Mesendoderm (in vitro differentiated cells): ENCODE data around the gene TNIK.

Experiments
- DNase-seq: peaks from one replicate; pipeline ENCODE4 v3.0.0; 2013
- H2AK5ac ChIP-seq: 2 replicates; pipeline ENCODE4 v1.6.1; 2013; ENCODE audit warnings: low read length, inconsistent platforms
- H2BK120ac ChIP-seq: 2 replicates; pipeline ENCODE4 v1.6.1; 2013; ENCODE audit warnings: low read depth, mild to moderate bottlenecking, low read length, moderate library complexity, mixed read lengths
- H2BK15ac ChIP-seq: replicated peaks from 2 replicates; pipeline ENCODE4 v1.6.1; 2013; ENCODE audit warnings: low read depth, mild to moderate bottlenecking, moderate library complexity
- H2BK5ac ChIP-seq: 2 replicates; pipeline ENCODE4 v1.6.1; 2013; ENCODE audit warnings: low read length, inconsistent platforms
- H3K18ac ChIP-seq: 2 replicates; pipeline ENCODE4 v1.6.1; 2013; ENCODE audit warnings: mild to moderate bottlenecking, low read length, mixed read lengths
- H3K23ac ChIP-seq: one replicate; pipeline ENCODE4 v1.6.1; 2013; ENCODE audit warnings: low read length
- H3K27ac ChIP-seq: 2 replicates; pipeline ENCODE4 v1.5.1; 2013; ENCODE audit warnings: low read depth, mild to moderate bottlenecking, inconsistent platforms, low read length, moderate library complexity
- H3K27me3 ChIP-seq: 2 replicates; pipeline ENCODE4 v1.6.1; 2013; ENCODE audit warnings: low read length, control low read depth, mild to moderate bottlenecking, inconsistent platforms; ENCODE audit not compliant: insufficient read depth, poor library complexity
- H3K36me3 ChIP-seq: 2 replicates; pipeline ENCODE4 v1.6.1; 2013; ENCODE audit warnings: low read length, inconsistent platforms; ENCODE audit not compliant: control insufficient read depth, insufficient read depth
- H3K4ac ChIP-seq: one replicate; pipeline ENCODE4 v1.6.1; 2013; ENCODE audit warnings: low read depth, mild to moderate bottlenecking, low read length, moderate library complexity
- H3K4me1 ChIP-seq: 2 replicates; pipeline ENCODE4 v1.6.1; 2013; ENCODE audit warnings: low read depth, low read length, inconsistent platforms; ENCODE audit not compliant: control insufficient read depth
- H3K4me2 ChIP-seq: 2 replicates; pipeline ENCODE4 v1.6.1; 2013; ENCODE audit warnings: low read length
- H3K4me3 ChIP-seq: 2 replicates; pipeline ENCODE4 v1.5.1; 2013; ENCODE audit warnings: mild to moderate bottlenecking, low read length
- H3K56ac ChIP-seq: one replicate; pipeline ENCODE4 v1.6.1; 2013; ENCODE audit warnings: low read length
- H3K79me1 ChIP-seq: 2 replicates; pipeline ENCODE4 v1.6.1; 2013; ENCODE audit warnings: low read length, inconsistent platforms
- H3K79me2 ChIP-seq: 2 replicates; pipeline ENCODE4 v1.6.1; 2013; ENCODE audit warnings: mild to moderate bottlenecking, low read length; ENCODE audit not compliant: control insufficient read depth, insufficient read depth
- H3K9ac ChIP-seq: 2 replicates; pipeline ENCODE4 v1.6.1; 2013; ENCODE audit warnings: low read length, inconsistent platforms
- H4K5ac ChIP-seq: one replicate; pipeline ENCODE4 v1.6.1; 2013; ENCODE audit warnings: low read length
- H4K8ac ChIP-seq: one replicate; pipeline ENCODE4 v1.6.1; 2013; ENCODE audit warnings: low read depth, mild to moderate bottlenecking, control low read depth, low read length, moderate library complexity
- WGBS: extraction: QIAGEN DNeasy Blood & Tissue Kit; methylation state at CpG from one replicate; pipeline ENCODE4 v1.1.7; 2013; ENCODE audit warnings: low lambda C conversion rate, missing lambda C conversion rate; ENCODE audit not compliant: insufficient coverage; ENCODE audit errors: extremely low coverage; 5-methylcytosine and 5-hydroxymethylcytosine counted together

The TNIK gene

GRCh38 chr3:171262431-171262830 lies 197.8 kb downstream of the TNIK start:
- no peak overlapping the region for H2BK15ac ChIP-seq
- no CpG with 5 or more reads among the region's 1 CpG for WGBS
- H2AK5ac ChIP-seq, result no peak overlapping the region
- no peak overlapping the region for H3K18ac ChIP-seq
- H3K4me1 ChIP-seq, result peaks cover 4% of the 10 kb centered on the region
- H3K23ac ChIP-seq, result no peak overlapping the region
- H3K9ac ChIP-seq, result no peak overlapping the region
- no peak overlapping the region for H3K27ac ChIP-seq
- H4K5ac ChIP-seq, result no peak overlapping the region
- no peaks in the 10 kb centered on the region for H3K79me1 ChIP-seq
- no peak overlapping the region for H3K56ac ChIP-seq
- no peak overlapping the region for H3K4me2 ChIP-seq
- H2BK5ac ChIP-seq, result no peak overlapping the region
- no peak overlapping the region for H3K4me3 ChIP-seq
- no peak overlapping the region for H3K4ac ChIP-seq
- H3K79me2 ChIP-seq, result no peaks in the 10 kb centered on the region
- DNase-seq, result no peak
- H2BK120ac ChIP-seq, result no peak overlapping the region
- H3K36me3 ChIP-seq, result no peaks in the 10 kb centered on the region
- H4K8ac ChIP-seq, result no peak overlapping the region
- no peaks in the 10 kb centered on the region for H3K27me3 ChIP-seq

GRCh38 chr3:171261487-171261886 lies 198.7 kb downstream of the TNIK start:
- Histone ChIP-seq H3K56ac (no peak overlapping the region), H3K4me2 (no peak overlapping the region), H3K27me3 (no peaks in the 10 kb centered on the region), H2BK15ac (no peak overlapping the region), H2BK120ac (no peak overlapping the region), H4K8ac (no peak overlapping the region), H2AK5ac (no peak overlapping the region), H3K4me3 (no peak overlapping the region), H3K23ac (no peak overlapping the region), H3K9ac (no peak overlapping the region), H3K79me1 (no peaks in the 10 kb centered on the region), H3K27ac (no peak overlapping the region), H3K79me2 (no peaks in the 10 kb centered on the region), H3K36me3 (no peaks in the 10 kb centered on the region), H3K4me1 (peaks cover 4% of the 10 kb centered on the region), H3K18ac (no peak overlapping the region), H2BK5ac (no peak overlapping the region), H3K4ac (no peak overlapping the region), H4K5ac (no peak overlapping the region)
- DNase-seq, result no peak
- no CpG with 5 or more reads among the region's 3 CpGs for WGBS

GRCh38 chr3:171260899-171261298 lies 199.3 kb downstream of the TNIK start:
- H3K27ac ChIP-seq, result no peak overlapping the region
- no peak overlapping the region for H3K4me3 ChIP-seq
- no peak overlapping the region for H3K4ac ChIP-seq
- no CpG with 5 or more reads among the region's 3 CpGs for WGBS
- H3K56ac ChIP-seq, result no peak overlapping the region
- no peak overlapping the region for H4K8ac ChIP-seq
- no peak overlapping the region for H4K5ac ChIP-seq
- no peaks in the 10 kb centered on the region for H3K27me3 ChIP-seq
- peaks cover 2% of the 10 kb centered on the region for H3K4me1 ChIP-seq
- H3K36me3 ChIP-seq, result no peaks in the 10 kb centered on the region
- H3K9ac ChIP-seq, result no peak overlapping the region
- H3K18ac ChIP-seq, result no peak overlapping the region
- no peaks in the 10 kb centered on the region for H3K79me1 ChIP-seq
- no peak overlapping the region for H2BK120ac ChIP-seq
- no peak overlapping the region for H2BK15ac ChIP-seq
- H2AK5ac ChIP-seq, result no peak overlapping the region
- no peak overlapping the region for H2BK5ac ChIP-seq
- no peak for DNase-seq
- no peak overlapping the region for H3K23ac ChIP-seq
- no peak overlapping the region for H3K4me2 ChIP-seq
- H3K79me2 ChIP-seq, result no peaks in the 10 kb centered on the region

- Histone ChIP-seq H3K18ac (no peak overlapping the region), H3K56ac (no peak overlapping the region), H3K4me3 (no peak overlapping the region), H3K27ac (no peak overlapping the region), H3K79me1 (no peaks in the 10 kb centered on the region), H3K4me1 (no peaks in the 10 kb centered on the region), H2BK15ac (no peak overlapping the region), H4K8ac (no peak overlapping the region), H2BK120ac (no peak overlapping the region), H3K4me2 (no peak overlapping the region), H3K36me3 (no peaks in the 10 kb centered on the region), H3K23ac (no peak overlapping the region), H2AK5ac (no peak overlapping the region), H3K4ac (no peak overlapping the region), H3K79me2 (no peaks in the 10 kb centered on the region), H3K27me3 (no peaks in the 10 kb centered on the region), H4K5ac (no peak overlapping the region), H3K9ac (no peak overlapping the region), H2BK5ac (no peak overlapping the region)
- no CpG with 5 or more reads among the region's 1 CpG for WGBS
- no peak for DNase-seq
These were observed 199.7 kb downstream of the TNIK start for GRCh38 chr3:171260466-171260865.

GRCh38 chr3:171258316-171258715 lies 201.9 kb downstream of the TNIK start:
- no peak overlapping the region for H3K4me3 ChIP-seq
- H3K4me1 ChIP-seq, result no peaks in the 10 kb centered on the region
- H2BK15ac ChIP-seq, result no peak overlapping the region
- no peak overlapping the region for H2AK5ac ChIP-seq
- no peaks in the 10 kb centered on the region for H3K27me3 ChIP-seq
- H3K4ac ChIP-seq, result no peak overlapping the region
- H3K4me2 ChIP-seq, result no peak overlapping the region
- WGBS, result no CpG with 5 or more reads among the region's 2 CpGs
- H3K23ac ChIP-seq, result no peak overlapping the region
- no peak overlapping the region for H3K56ac ChIP-seq
- no peak overlapping the region for H3K27ac ChIP-seq
- H3K79me1 ChIP-seq, result no peaks in the 10 kb centered on the region
- no peak overlapping the region for H4K5ac ChIP-seq
- H3K18ac ChIP-seq, result peak overlapping the region; percentile 68
- H3K9ac ChIP-seq, result no peak overlapping the region
- H4K8ac ChIP-seq, result no peak overlapping the region
- DNase-seq, result peak; percentile 52
- no peaks in the 10 kb centered on the region for H3K79me2 ChIP-seq
- no peaks in the 10 kb centered on the region for H3K36me3 ChIP-seq
- H2BK5ac ChIP-seq, result no peak overlapping the region
- no peak overlapping the region for H2BK120ac ChIP-seq
